Measurements from ENCODE around the gene TMEM88. TPM values are rescaled to one million over a fixed set of nuclear protein-coding genes. Genes with fewer than 3 reads are reported as not detected.

Gene TMEM88
- total RNA-seq, 1 donor from 2014 or later = 15.4 TPM

DNA sequence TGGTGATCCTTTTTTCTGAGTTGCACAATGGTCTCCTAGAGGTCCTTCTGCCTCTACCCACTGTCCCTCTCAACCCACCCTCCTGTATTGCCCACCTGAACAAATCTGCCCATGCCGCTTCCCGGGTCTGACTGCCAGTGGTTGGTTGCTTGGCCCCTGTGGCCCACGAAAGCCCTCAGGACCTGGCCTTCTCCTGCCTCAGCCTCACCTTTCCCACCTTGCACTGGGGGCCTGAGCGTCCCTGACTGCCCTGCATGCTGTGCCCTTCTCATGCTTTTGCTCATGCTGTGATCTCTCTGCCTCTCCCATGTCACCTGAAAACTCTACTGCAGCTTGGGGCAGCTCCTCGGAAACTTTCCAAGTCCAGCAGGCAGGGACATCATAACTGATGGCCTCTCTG is 34.6 kb upstream of the TMEM88 start:
- no peaks in the 10 kb centered on the region for H3K9me3 Mint-ChIP-seq
- peaks cover 13% of the 10 kb centered on the region for H3K4me1 Mint-ChIP-seq
- no peak overlapping the region for H3K4me3 Mint-ChIP-seq
- H3K27ac Mint-ChIP-seq = no peak overlapping the region
- DNase-seq (ENCODE audit: low spot score in 2 of 2, unreplicated experiment in 2 of 2) = no peak
- H3K36me3 Mint-ChIP-seq = no peaks in the 10 kb centered on the region
- H3K27me3 Mint-ChIP-seq (ENCODE audit: low read depth) = peaks cover 16% of the 10 kb centered on the region
- TF ChIP-seq, protein P1, sequence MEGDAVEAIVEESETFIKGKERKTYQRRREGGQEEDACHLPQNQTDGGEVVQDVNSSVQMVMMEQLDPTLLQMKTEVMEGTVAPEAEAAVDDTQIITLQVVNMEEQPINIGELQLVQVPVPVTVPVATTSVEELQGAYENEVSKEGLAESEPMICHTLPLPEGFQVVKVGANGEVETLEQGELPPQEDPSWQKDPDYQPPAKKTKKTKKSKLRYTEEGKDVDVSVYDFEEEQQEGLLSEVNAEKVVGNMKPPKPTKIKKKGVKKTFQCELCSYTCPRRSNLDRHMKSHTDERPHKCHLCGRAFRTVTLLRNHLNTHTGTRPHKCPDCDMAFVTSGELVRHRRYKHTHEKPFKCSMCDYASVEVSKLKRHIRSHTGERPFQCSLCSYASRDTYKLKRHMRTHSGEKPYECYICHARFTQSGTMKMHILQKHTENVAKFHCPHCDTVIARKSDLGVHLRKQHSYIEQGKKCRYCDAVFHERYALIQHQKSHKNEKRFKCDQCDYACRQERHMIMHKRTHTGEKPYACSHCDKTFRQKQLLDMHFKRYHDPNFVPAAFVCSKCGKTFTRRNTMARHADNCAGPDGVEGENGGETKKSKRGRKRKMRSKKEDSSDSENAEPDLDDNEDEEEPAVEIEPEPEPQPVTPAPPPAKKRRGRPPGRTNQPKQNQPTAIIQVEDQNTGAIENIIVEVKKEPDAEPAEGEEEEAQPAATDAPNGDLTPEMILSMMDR (IDR thresholded peaks at IDR 0.05; ENCODE audit: unreplicated experiment) = no peak

GRCh38 chr17:7822126-7822525 is 32.7 kb upstream of the TMEM88 start:
- H3K4me1 Mint-ChIP-seq = peaks cover 10% of the 10 kb centered on the region
- no peaks in the 10 kb centered on the region for H3K36me3 Mint-ChIP-seq
- DNase-seq (ENCODE audit: low spot score in 2 of 2, unreplicated experiment in 2 of 2) = no peak
- TF ChIP-seq, protein P1 (IDR thresholded peaks at IDR 0.05; ENCODE audit: unreplicated experiment) = no peak
- H3K27ac Mint-ChIP-seq = no peak overlapping the region
- no peak overlapping the region for H3K4me3 Mint-ChIP-seq
- H3K27me3 Mint-ChIP-seq (ENCODE audit: low read depth) = peaks cover 18% of the 10 kb centered on the region
- no peaks in the 10 kb centered on the region for H3K9me3 Mint-ChIP-seq

GRCh38 chr17:7823581-7824001 is 31.3 kb upstream of the TMEM88 start:
- Mint-ChIP-seq H3K27me3 (ENCODE audit: low read depth) (peaks cover 21% of the 10 kb centered on the region), H3K27ac (no peak overlapping the region), H3K4me1 (peaks cover 8% of the 10 kb centered on the region), H3K9me3 (no peaks in the 10 kb centered on the region), H3K36me3 (no peaks in the 10 kb centered on the region), H3K4me3 (no peak overlapping the region)
- TF ChIP-seq, protein P1 (IDR thresholded peaks at IDR 0.05; ENCODE audit: unreplicated experiment) = no peak
- DNase-seq (ENCODE audit: low spot score in 2 of 2, unreplicated experiment in 2 of 2) = no peak

DNA sequence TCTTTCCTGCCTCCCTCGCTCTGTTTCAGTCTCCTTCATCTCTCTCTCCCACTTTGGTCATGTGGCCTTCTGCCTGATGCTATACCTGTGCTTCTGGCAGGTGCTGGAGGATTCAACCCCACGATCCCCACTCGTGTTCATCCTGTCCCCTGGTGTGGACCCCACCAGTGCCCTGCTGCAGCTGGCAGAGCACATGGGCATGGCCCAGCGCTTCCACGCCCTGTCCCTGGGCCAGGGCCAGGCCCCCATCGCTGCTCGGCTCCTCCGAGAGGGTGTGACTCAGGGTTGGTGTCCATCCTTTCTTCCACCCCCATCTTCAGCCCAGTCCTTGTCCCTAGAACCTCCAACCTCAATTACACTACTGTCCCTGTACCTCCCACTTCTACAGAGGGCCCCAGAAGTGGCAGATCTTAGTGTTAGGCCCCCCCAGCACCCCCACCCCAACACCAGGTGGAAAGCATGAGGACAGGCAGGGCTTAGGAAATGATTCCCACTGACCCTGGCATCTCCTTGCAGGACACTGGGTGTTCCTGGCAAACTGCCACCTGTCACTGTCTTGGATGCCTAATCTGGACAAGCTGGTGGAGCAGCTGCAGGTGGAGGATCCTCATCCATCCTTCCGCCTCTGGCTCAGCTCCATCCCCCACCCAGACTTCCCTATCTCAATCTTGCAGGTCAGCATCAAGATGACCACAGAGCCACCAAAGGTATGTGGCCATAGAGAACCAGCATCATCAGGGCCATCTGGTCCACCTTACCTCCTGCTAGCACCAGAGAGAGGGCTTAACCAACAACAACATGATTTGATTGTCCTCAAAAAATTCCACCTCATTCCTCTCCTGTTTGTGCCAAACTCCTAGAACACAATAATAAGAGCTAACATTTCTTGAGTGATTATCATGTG is 30.6 kb upstream of the TMEM88 start:
- H3K27me3 Mint-ChIP-seq (ENCODE audit: low read depth) = peaks cover 22% of the 10 kb centered on the region
- H3K36me3 Mint-ChIP-seq = no peaks in the 10 kb centered on the region
- no peaks in the 10 kb centered on the region for H3K9me3 Mint-ChIP-seq
- H3K27ac Mint-ChIP-seq = no peak overlapping the region
- no peak overlapping the region for H3K4me3 Mint-ChIP-seq
- DNase-seq (ENCODE audit: low spot score in 2 of 2, unreplicated experiment in 2 of 2) = no peak
- TF ChIP-seq, protein P1 (IDR thresholded peaks at IDR 0.05; ENCODE audit: unreplicated experiment) = no peak
- H3K4me1 Mint-ChIP-seq = peaks cover 8% of the 10 kb centered on the region

DNA sequence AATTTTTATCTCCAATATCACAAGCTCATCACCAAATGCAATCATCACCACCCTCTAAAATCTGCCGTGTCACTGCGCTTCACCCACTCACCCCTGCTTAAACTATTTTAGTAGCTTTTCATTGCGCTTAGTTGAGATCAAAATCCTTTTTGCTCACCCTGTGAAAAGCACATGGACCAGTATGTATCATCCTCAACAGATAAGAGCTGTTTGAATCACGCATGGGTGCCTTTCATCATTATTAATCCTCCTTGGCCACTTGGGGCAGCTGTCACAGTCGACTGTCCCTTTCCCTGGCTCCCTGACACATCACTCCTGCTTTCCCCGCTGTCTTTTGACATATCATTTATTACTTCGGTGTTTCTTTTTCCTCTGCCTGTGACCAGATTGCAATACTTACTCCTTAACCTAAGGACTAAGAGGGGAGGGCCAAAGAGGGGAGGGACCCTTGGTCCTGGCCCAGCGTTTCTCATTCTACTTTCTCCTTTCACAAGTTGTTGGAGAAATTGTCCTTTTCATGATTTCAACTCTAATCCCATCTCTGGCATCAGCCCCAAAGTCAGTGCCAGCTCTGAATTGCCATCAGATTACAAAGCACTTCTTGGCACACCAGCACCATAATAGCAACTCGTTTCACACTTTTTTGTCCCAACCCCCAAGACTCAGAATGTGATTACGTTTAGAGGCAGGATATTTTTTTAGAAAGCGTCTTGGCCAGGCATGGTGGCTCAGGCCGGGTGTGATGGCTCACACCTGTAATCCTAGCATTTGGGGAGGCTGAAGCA is 29.5 kb upstream of the TMEM88 start:
- DNase-seq (ENCODE audit: low spot score in 2 of 2, unreplicated experiment in 2 of 2) = no peak
- Mint-ChIP-seq H3K4me3 (no peak overlapping the region), H3K4me1 (peaks cover 8% of the 10 kb centered on the region), H3K36me3 (no peaks in the 10 kb centered on the region), H3K27ac (no peak overlapping the region), H3K9me3 (no peaks in the 10 kb centered on the region), H3K27me3 (ENCODE audit: low read depth) (peaks cover 23% of the 10 kb centered on the region)
- TF ChIP-seq, protein P1 (IDR thresholded peaks at IDR 0.05; ENCODE audit: unreplicated experiment) = no peak
